RWPE2 (cell line): Measurements from ENCODE around the gene DHH.

Source experiments
- ATAC-seq: fragments of 200-7000 bp; cut with Tn5 transposase; 3 replicates; pipeline ENCODE4 v1.9.1; 2021; ENCODE audit warnings: low read depth
- DNase-seq: peaks from one replicate; pipeline ENCODE4 v3.0.0-alpha.2; 2020; ENCODE audit warnings: low spot score
- H3K27ac ChIP-seq: fragments of 450-650 bp; 2 replicates; pipeline ENCODE4 v1.5.1; 2017; ENCODE audit warnings: mild to moderate bottlenecking; ENCODE audit not compliant: poor library complexity, severe bottlenecking
- H3K27me3 ChIP-seq: fragments of 250-450 bp; sonication (Bioruptor Pico); 2 replicates; pipeline ENCODE4 v1.5.1; 2021; ENCODE audit warnings: mild to moderate bottlenecking, moderate library complexity; ENCODE audit not compliant: insufficient read depth, poor library complexity, severe bottlenecking
- H3K36me3 ChIP-seq: fragments of 250-450 bp; sonication (Bioruptor Pico); 2 replicates; pipeline ENCODE4 v1.5.1; 2020; ENCODE audit warnings: low read depth, mild to moderate bottlenecking, moderate library complexity
- H3K4me1 ChIP-seq: fragments of 250-450 bp; sonication (Bioruptor Pico); 2 replicates; pipeline ENCODE4 v1.5.1; 2021; ENCODE audit warnings: mild to moderate bottlenecking, moderate library complexity; ENCODE audit not compliant: insufficient read depth, poor library complexity, severe bottlenecking
- H3K4me3 ChIP-seq: fragments of 250-450 bp; sonication (Bioruptor Pico); 2 replicates; pipeline ENCODE4 v1.5.1; 2021; ENCODE audit warnings: mild to moderate bottlenecking, moderate library complexity; ENCODE audit not compliant: severe bottlenecking
- H3K9me3 ChIP-seq: fragments of 250-450 bp; sonication (Bioruptor Pico); 2 replicates; pipeline ENCODE4 v1.5.1; 2021; ENCODE audit warnings: mild to moderate bottlenecking, moderate library complexity; ENCODE audit not compliant: severe bottlenecking
- TF ChIP-seq, protein P1 (sequence below): fragments of 450-650 bp; IDR thresholded peaks from one replicate; pipeline ENCODE4 v1.5.1; 2017; ENCODE audit warnings: mild to moderate bottlenecking, moderate library complexity; ENCODE audit not compliant: poor library complexity, severe bottlenecking

The DHH gene

DNA sequence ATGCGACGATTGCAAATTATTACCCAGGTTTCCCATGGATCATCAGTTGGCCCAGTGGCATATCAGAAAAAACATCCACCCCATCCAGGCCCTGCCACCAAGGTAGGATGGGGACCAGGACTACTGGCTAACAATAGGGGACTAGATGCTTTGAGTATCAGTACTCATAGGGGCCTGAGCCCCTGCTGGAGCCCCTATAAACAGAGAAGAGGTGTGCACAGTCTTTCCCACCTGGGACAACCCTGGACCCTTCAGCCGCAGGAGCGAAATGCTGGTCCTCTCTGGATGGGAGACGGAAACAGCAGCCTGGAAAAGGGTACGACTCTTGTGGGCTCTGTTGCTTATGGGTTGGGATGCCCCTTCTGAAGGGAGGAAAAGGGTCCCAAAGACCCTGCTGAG is 5.7 kb downstream of the DHH start:
- Histone ChIP-seq H3K27ac (no peak overlapping the region), H3K9me3 (no peaks in the 10 kb centered on the region), H3K36me3 (no peaks in the 10 kb centered on the region), H3K4me3 (no peak overlapping the region), H3K27me3 (peaks cover 56% of the 10 kb centered on the region), H3K4me1 (peaks cover 3% of the 10 kb centered on the region)
- ATAC-seq (no peak), DNase-seq (no peak)
- TF ChIP-seq, protein P1, sequence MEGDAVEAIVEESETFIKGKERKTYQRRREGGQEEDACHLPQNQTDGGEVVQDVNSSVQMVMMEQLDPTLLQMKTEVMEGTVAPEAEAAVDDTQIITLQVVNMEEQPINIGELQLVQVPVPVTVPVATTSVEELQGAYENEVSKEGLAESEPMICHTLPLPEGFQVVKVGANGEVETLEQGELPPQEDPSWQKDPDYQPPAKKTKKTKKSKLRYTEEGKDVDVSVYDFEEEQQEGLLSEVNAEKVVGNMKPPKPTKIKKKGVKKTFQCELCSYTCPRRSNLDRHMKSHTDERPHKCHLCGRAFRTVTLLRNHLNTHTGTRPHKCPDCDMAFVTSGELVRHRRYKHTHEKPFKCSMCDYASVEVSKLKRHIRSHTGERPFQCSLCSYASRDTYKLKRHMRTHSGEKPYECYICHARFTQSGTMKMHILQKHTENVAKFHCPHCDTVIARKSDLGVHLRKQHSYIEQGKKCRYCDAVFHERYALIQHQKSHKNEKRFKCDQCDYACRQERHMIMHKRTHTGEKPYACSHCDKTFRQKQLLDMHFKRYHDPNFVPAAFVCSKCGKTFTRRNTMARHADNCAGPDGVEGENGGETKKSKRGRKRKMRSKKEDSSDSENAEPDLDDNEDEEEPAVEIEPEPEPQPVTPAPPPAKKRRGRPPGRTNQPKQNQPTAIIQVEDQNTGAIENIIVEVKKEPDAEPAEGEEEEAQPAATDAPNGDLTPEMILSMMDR: no peak

DNA sequence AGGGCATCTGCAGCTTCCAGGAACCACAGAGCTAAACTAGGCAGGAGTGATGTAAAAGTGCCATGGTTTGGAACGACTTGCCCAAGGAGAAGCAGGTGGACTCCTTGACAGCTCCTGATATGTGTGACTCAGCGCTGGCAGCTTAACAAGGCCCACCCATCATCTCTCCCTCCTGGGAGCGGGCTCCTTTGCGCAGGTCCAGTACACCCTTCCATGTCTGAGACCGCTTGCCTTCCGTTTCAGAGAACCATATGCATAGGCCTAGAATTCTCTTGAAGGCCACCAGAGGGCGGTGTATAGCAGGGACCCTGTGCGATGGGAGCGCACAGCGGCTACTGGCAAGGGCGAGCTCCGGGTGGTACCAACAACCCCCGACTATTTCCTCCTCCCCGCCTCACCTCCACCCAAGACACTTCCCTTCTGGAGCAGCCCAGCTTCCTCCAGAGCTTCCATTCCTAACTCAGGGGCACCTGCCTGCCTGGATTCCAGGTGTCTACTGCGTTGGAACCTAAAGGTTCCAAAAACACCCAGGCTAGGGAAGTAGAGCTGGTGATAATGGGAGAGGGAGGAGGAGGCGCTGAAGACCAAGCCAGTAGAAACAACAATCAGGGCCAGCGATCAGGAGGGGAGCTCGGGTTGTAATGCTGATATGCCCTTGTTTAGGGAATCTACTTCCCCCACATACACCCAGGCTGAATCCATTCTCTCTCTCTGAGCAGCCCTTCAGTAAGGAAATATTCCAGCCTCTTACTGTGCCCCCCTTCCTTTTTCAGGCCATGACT is 6.3 kb downstream of the DHH start:
- peaks cover 50% of the 10 kb centered on the region for H3K27me3 ChIP-seq
- TF ChIP-seq, protein P1: peak; percentile 91
- DNase-seq (peak; percentile 91), ATAC-seq (peak; percentile 91)
- no peak overlapping the region for H3K27ac ChIP-seq
- H3K4me1 ChIP-seq: peaks cover 3% of the 10 kb centered on the region
- no peak overlapping the region for H3K4me3 ChIP-seq
- H3K9me3 ChIP-seq: no peaks in the 10 kb centered on the region
- H3K36me3 ChIP-seq: no peaks in the 10 kb centered on the region

DNA sequence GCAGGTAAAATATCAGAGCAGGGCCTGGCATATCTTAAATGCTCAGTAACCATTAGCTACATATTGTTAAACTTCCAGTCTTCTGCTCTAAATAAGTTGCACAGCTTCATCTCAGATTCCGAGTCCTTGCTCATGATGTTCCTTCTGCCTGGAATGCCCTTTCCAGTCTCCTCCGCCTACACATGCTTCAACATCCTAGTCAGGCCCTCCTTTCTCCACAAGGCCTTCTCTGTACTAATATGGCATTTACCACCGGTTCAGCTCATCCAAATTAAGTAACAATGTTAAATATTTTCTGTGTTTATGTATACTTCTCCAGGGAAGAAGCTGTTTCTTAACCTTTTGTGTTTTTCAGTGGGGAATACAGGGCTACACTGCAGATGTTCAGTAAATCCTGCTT is 8.5 kb downstream of the DHH start:
- TF ChIP-seq, protein P1: no peak
- Histone ChIP-seq H3K36me3 (no peaks in the 10 kb centered on the region), H3K27me3 (peaks cover 28% of the 10 kb centered on the region), H3K9me3 (no peaks in the 10 kb centered on the region), H3K4me3 (no peak overlapping the region), H3K4me1 (peaks cover 3% of the 10 kb centered on the region), H3K27ac (no peak overlapping the region)
- DNase-seq (no peak), ATAC-seq (no peak)

DNA sequence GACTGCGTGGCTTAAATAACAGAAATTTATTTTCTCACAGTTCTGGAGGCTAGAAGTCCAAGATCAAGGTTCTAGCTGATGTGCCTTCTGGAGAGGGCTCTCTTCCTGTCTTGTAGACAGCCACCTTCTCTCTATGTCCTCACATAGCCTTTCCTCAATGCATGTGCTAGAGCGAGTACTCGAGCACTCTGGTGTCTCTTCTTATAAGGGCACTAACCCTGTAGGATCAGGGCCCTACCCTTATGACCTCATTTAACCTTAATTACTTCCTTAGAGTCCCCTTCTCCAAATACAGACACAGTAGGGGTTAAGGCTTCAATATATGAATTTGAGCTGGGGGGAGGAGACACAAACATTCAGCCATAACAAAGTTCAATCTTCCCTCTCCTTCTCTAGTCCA is 10.2 kb downstream of the DHH start:
- no peaks in the 10 kb centered on the region for H3K9me3 ChIP-seq
- H3K36me3 ChIP-seq: no peaks in the 10 kb centered on the region
- H3K27me3 ChIP-seq: peaks cover 11% of the 10 kb centered on the region
- H3K27ac ChIP-seq: no peak overlapping the region
- H3K4me3 ChIP-seq: no peak overlapping the region
- ATAC-seq: no peak
- DNase-seq: no peak
- H3K4me1 ChIP-seq: peaks cover 3% of the 10 kb centered on the region
- TF ChIP-seq, protein P1: no peak

DNA sequence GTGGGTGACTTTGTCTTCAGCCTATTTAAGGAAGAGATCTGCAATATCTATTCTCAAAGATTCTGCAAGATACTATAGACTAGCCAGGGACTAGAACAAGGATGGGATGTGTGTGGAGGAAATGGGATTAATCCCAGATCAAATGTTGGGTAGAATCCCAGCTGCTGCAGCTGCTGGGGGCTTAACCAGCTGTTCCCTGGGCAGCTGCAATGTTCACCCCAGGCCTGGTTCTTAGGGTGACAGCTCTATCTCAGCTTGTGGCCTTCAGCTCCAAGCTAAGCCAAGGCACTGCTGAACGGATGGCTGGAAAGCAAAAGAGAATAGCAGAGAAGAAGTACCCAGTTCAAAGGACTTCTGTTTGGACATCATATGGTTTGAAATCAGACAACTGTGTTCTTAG is 14.8 kb downstream of the DHH start:
- no peak for DNase-seq

More for the DNA sequence above, 14.8 kb downstream of the DHH start:
- H3K27ac ChIP-seq: no peak overlapping the region
- H3K36me3 ChIP-seq: no peaks in the 10 kb centered on the region
- no peaks in the 10 kb centered on the region for H3K4me1 ChIP-seq
- TF ChIP-seq, protein P1: no peak
- H3K9me3 ChIP-seq: no peaks in the 10 kb centered on the region
- H3K4me3 ChIP-seq: no peak overlapping the region
- ATAC-seq: no peak
- no peaks in the 10 kb centered on the region for H3K27me3 ChIP-seq
